ENCODE data around the gene TMEM217.

TMEM217 gene

GRCh38 chr6:37279366-37280134 lies 21.6 kb upstream of the TMEM217 start:
- no peak for FAIRE-seq
- TF ChIP-seq, protein P1, sequence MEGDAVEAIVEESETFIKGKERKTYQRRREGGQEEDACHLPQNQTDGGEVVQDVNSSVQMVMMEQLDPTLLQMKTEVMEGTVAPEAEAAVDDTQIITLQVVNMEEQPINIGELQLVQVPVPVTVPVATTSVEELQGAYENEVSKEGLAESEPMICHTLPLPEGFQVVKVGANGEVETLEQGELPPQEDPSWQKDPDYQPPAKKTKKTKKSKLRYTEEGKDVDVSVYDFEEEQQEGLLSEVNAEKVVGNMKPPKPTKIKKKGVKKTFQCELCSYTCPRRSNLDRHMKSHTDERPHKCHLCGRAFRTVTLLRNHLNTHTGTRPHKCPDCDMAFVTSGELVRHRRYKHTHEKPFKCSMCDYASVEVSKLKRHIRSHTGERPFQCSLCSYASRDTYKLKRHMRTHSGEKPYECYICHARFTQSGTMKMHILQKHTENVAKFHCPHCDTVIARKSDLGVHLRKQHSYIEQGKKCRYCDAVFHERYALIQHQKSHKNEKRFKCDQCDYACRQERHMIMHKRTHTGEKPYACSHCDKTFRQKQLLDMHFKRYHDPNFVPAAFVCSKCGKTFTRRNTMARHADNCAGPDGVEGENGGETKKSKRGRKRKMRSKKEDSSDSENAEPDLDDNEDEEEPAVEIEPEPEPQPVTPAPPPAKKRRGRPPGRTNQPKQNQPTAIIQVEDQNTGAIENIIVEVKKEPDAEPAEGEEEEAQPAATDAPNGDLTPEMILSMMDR (IDR thresholded peaks at IDR 0.05; ENCODE audit: insufficient read depth, missing control alignments): no peak
- DNase-seq (ENCODE audit: insufficient read length, low spot score): no peak

GRCh38 chr6:37277001-37277409 lies 19.1 kb upstream of the TMEM217 start:
- DNase-seq (ENCODE audit: insufficient read length, low spot score) (no peak), FAIRE-seq (no peak)
- TF ChIP-seq, protein P1 (IDR thresholded peaks at IDR 0.05; ENCODE audit: insufficient read depth, missing control alignments): no peak

DNA sequence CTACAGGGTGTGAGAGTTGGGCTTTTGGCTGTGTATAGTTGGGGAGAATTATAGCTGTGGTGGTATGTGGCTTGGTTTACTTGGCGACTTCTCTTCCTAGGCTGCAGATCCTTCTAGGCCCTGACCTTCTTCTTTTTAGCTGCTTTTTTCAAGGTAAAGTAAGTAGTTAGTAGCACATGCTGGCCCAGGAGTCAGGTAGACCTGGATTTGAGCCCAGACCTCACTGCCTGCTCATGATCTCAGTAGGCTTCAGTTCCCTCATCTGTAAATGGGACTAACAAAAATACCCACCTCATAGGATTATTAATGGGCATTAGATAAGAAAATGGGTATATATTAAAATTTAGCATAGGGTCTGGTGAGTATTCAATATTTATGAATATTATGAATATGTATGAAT lies 17.4 kb upstream of the TMEM217 start:
- no peak for DNase-seq (ENCODE audit: insufficient read length, low spot score)
- TF ChIP-seq, protein P1 (IDR thresholded peaks at IDR 0.05; ENCODE audit: insufficient read depth, missing control alignments): no peak
- FAIRE-seq: no peak

- no peak for DNase-seq (ENCODE audit: insufficient read length, low spot score)
- no peak for FAIRE-seq
- TF ChIP-seq, protein P1 (IDR thresholded peaks at IDR 0.05; ENCODE audit: insufficient read depth, missing control alignments): no peak
Measured at GRCh38 chr6:37273690-37274089, 15.7 kb upstream of the TMEM217 start.

- TF ChIP-seq, protein P1 (IDR thresholded peaks at IDR 0.05; ENCODE audit: insufficient read depth, missing control alignments): no peak
- DNase-seq (ENCODE audit: insufficient read length, low spot score) (peak; percentile 37), FAIRE-seq (peak; percentile 82)
Measured at GRCh38 chr6:37272834-37273566, 15.1 kb upstream of the TMEM217 start.

- DNase-seq (ENCODE audit: insufficient read length, low spot score) (no peak), FAIRE-seq (no peak)
- TF ChIP-seq, protein P1 (IDR thresholded peaks at IDR 0.05; ENCODE audit: insufficient read depth, missing control alignments): no peak
Measured at GRCh38 chr6:37269105-37269504, 11.2 kb upstream of the TMEM217 start.

DNA sequence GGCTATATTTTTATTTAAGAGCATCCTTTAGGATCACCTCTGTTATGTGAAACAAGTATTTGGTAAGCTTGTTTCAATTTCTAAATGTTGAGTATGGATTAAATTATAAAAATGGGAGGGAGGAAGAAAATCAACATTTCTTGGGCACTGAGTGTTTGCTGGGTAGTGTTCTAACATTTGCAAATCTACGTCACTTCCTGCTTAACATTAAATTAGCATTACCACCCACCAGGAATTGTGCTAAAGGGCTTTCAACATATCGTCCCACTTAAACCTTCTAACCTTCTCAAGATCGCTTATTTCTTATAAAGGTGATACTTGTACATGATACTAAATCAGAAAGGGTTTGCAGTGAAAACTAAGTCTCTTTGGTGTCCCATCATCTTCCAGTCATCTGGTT lies 7.9 kb upstream of the TMEM217 start:
- FAIRE-seq (no peak), DNase-seq (ENCODE audit: insufficient read length, low spot score) (no peak)
- TF ChIP-seq, protein P1 (IDR thresholded peaks at IDR 0.05; ENCODE audit: insufficient read depth, missing control alignments): no peak
